ENCODE data around the gene LACRT. TPM values are rescaled to one million over a fixed set of nuclear protein-coding genes. Genes with fewer than 3 reads are reported as not detected.

LACRT gene
- polyA plus RNA-seq, 1 donor from 2014 or later = not detected

- Mint-ChIP-seq H3K4me1 (peaks cover 3 to 5% (median 4%) of the 10 kb centered on the region in 3 donors), H3K9me3 (no peaks in the 10 kb centered on the region), H3K27me3 (peaks cover 22% of the 10 kb centered on the region), H3K36me3 (peaks cover 2% of the 10 kb centered on the region), H3K4me3 (no peak overlapping the region), H3K27ac (peak overlapping the region in 1 of 3 donors; percentile 38)
Measured at GRCh38 chr12:54583726-54584125, 51.0 kb downstream of the LACRT start.

- Mint-ChIP-seq H3K27me3 (peaks cover 5% of the 10 kb centered on the region), H3K9me3 (no peaks in the 10 kb centered on the region), H3K36me3 (peaks cover 2% of the 10 kb centered on the region), H3K4me3 (no peak overlapping the region), H3K4me1 (peaks cover 3 to 5% (median 3%) of the 10 kb centered on the region in 3 donors), H3K27ac (no peak overlapping the region)
Measured at GRCh38 chr12:54581412-54581811, 53.3 kb downstream of the LACRT start.

Other genes starting within 250 kb of the LACRT start
- gene ITGA5, start 215.6 kb downstream of the LACRT start, polyA plus RNA-seq = 1.6 TPM
- gene GTSF1, start 161.3 kb downstream of the LACRT start, polyA plus RNA-seq = 17.5 TPM
- 105 TPM for gene NCKAP1L, start 137.1 kb downstream of the LACRT start, polyA plus RNA-seq
- 0.06 TPM for gene PDE1B, start 85.3 kb downstream of the LACRT start, polyA plus RNA-seq
- gene PPP1R1A, start 46.2 kb downstream of the LACRT start, polyA plus RNA-seq = not detected
- not detected for gene DCD, start 13.5 kb upstream of the LACRT start, polyA plus RNA-seq
- gene MUCL1, start 219.6 kb upstream of the LACRT start, polyA plus RNA-seq = not detected

Measured in IgD-negative memory B cell (primary cell).